Mucosa of rectum (tissue), 2 donors: ENCODE results near the gene ACSL4.

Source experiments
- H3K27ac ChIP-seq, 2 donors: one replicate each; pipeline ENCODE4 v1.7.0; 2013; ENCODE audit warnings: inconsistent platforms in 2 of 2, low read depth in 2 of 2, low read length in 2 of 2
- H3K27me3 ChIP-seq, 2 donors: one replicate each; pipeline ENCODE4 v1.7.0; 2013; ENCODE audit warnings: low read length in 2 of 2; ENCODE audit not compliant: control insufficient read depth in 2 of 2, insufficient read depth in 2 of 2
- H3K36me3 ChIP-seq, 2 donors: one replicate each; pipeline ENCODE4 v1.7.0; 2013; ENCODE audit warnings: low read length in 2 of 2; ENCODE audit not compliant: control insufficient read depth in 2 of 2, insufficient read depth in 2 of 2
- H3K4me1 ChIP-seq, 2 donors: one replicate each; pipeline ENCODE4 v1.7.0; 2013; ENCODE audit warnings: low read length in 2 of 2, mild to moderate bottlenecking in 1 of 2; ENCODE audit not compliant: control insufficient read depth in 2 of 2, insufficient read depth in 2 of 2
- H3K4me3 ChIP-seq, 2 donors: one replicate each; pipeline ENCODE4 v1.7.0; 2013; ENCODE audit warnings: low read length in 2 of 2
- H3K9ac ChIP-seq, 2 donors: one replicate each; pipeline ENCODE4 v1.7.0; 2013; ENCODE audit warnings: low read length in 2 of 2, low read depth in 1 of 2, mild to moderate bottlenecking in 1 of 2
- H3K9me3 ChIP-seq, 2 donors: one replicate each; pipeline ENCODE4 v1.7.0; 2013; ENCODE audit warnings: low read length in 2 of 2; ENCODE audit not compliant: control insufficient read depth in 2 of 2
- donor health status: healthy.
- donor health status: Normal muscosa, but diverticular disease.

Gene ACSL4

DNA sequence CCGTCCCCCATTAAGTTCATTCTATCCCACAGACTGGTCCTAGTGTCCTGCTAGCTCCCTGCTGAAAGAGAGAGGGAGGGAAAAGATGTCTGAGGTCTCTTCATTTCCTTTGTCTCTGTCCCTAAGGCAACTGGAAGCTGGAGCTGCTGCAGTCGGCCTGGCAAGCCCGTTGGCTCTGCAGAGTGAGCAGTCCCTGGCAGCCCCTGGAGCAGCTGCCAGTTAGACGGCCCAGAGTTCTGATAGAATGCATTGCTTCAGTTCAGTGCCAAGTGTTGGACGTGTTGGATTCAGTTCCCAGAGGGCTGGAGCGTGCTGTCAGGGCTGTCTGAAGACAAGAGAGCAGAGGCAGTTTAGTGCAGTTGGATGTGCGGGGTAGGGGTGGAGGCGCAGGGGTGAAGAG, 109.1 kb downstream of the ACSL4 start:
- Histone ChIP-seq H3K27ac (no peak overlapping the region), H3K36me3 (no peaks in the 10 kb centered on the region), H3K9ac (no peak overlapping the region), H3K9me3 (no peaks in the 10 kb centered on the region), H3K4me1 (no peaks in the 10 kb centered on the region), H3K4me3 (no peak overlapping the region), H3K27me3 (peaks cover 0 to 2% of the 10 kb centered on the region in 2 donors)

DNA sequence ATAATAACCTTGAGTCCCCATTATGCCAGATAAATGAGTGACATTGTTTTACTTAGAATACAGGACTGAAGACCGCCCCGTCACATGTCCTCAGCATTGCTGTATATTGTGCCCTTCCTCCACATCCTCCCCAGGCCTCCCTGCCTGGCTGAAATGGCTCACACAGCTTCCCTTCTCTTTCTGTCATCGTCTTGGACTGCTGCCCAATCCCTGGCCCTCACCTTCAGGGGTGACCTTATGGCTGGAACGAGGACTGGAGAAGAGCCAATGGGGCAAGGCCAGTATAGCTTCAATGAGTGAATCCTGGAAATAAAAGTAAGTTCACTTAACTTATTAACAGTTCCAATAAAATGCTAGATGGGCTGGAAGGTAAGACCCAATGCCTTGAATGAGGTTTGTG, 110.8 kb downstream of the ACSL4 start:
- Histone ChIP-seq H3K9ac (no peak overlapping the region), H3K4me3 (no peak overlapping the region), H3K4me1 (no peaks in the 10 kb centered on the region), H3K27ac (no peak overlapping the region), H3K27me3 (no peaks in the 10 kb centered on the region), H3K9me3 (no peaks in the 10 kb centered on the region), H3K36me3 (no peaks in the 10 kb centered on the region)

DNA sequence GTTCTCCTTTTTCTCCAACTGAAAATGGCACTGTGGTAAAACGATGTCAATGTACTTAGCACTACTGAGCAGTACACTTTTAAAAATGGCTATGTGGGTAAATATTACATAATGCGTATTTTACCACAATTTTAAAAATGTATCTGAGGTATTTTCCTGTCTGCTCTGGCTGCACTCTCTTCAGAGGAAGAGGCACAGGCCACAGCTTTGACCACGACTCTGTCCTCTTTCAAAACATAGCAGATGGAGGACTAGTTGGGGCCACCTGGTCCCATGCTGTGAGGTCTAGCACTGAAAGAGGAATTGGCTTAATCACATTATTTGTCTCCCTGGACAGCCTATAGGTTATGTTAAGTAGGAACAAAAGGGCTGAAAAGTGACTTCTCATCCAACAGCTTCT, 113.3 kb downstream of the ACSL4 start:
- Histone ChIP-seq H3K27ac (no peak overlapping the region), H3K9ac (no peak overlapping the region), H3K9me3 (no peaks in the 10 kb centered on the region), H3K4me3 (no peak overlapping the region), H3K36me3 (no peaks in the 10 kb centered on the region), H3K27me3 (no peaks in the 10 kb centered on the region), H3K4me1 (no peaks in the 10 kb centered on the region)

DNA sequence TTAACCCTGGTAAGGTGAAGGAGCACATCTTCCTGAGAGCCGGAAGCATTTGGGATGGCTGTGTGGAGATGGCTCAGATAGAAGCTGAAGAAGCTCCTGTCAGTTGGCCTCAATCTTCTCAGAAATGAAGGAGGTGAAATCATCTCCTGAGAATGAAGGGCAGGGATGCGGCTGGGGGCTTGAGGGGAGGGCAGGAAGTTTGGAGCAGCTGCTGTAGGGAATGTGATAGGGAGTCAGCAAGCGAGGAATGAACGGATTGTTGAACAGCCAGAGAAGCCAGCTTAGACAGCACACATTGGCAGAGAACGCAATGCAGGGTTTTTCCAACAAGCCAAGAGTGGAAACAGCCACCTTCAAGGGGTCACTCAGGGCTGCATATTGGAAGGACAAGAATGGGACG, 118.1 kb downstream of the ACSL4 start:
- Histone ChIP-seq H3K9me3 (no peaks in the 10 kb centered on the region), H3K27me3 (no peaks in the 10 kb centered on the region), H3K27ac (no peak overlapping the region), H3K9ac (no peak overlapping the region), H3K4me3 (no peak overlapping the region), H3K4me1 (no peaks in the 10 kb centered on the region), H3K36me3 (no peaks in the 10 kb centered on the region)

DNA sequence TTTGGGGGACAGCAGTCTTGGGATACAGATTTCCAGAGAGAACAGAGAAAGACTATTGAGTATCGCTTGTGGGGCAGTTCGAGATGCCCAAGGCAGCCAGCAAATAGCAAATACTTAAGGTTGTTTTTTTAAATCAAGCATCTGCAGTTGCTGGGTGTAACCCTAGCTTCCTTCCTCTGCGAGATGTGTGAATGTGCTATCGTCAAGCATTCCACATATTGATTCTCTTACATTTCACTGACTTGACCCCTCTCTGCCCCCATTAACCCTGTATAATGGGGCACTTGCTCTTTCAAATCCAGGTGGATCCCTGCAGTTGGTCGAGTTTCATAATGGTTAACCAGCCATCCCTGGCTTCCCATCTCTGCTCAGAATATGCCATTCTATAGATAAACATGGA, 131.6 kb downstream of the ACSL4 start:
- H3K4me1 ChIP-seq: no peaks in the 10 kb centered on the region
- H3K4me3 ChIP-seq: no peak overlapping the region
- no peaks in the 10 kb centered on the region for H3K9me3 ChIP-seq
- H3K27me3 ChIP-seq: peaks cover 2 to 3% of the 10 kb centered on the region in 2 donors
- H3K27ac ChIP-seq: no peak overlapping the region
- H3K9ac ChIP-seq: no peak overlapping the region
- H3K36me3 ChIP-seq: no peaks in the 10 kb centered on the region

DNA sequence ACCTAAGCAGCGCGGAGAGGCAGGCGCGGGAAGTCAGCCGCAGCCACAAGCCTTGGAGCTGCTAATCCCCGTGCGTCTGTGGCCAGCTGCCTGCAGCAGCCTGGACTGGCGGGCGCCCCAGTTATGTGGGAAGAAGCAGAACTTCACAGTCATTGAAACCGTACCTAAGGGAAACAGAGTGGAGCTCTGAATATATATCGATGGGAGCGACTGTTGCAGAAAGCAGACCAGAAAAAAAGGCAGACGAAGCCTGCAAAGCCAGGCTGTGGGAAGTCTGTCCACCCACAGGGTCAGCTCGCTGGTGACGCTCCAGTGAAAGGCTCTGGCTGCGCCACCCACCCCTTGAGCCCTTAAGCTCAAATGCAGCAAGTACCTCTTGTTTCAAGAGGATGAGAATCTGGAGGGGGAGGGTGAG, 132.8 kb downstream of the ACSL4 start:
- H3K27ac ChIP-seq: no peak overlapping the region
- H3K9me3 ChIP-seq: no peaks in the 10 kb centered on the region
- H3K36me3 ChIP-seq: no peaks in the 10 kb centered on the region
- peaks cover 2 to 3% of the 10 kb centered on the region in 2 donors for H3K27me3 ChIP-seq
- H3K4me1 ChIP-seq: no peaks in the 10 kb centered on the region
- no peak overlapping the region for H3K9ac ChIP-seq
- H3K4me3 ChIP-seq: no peak overlapping the region

DNA sequence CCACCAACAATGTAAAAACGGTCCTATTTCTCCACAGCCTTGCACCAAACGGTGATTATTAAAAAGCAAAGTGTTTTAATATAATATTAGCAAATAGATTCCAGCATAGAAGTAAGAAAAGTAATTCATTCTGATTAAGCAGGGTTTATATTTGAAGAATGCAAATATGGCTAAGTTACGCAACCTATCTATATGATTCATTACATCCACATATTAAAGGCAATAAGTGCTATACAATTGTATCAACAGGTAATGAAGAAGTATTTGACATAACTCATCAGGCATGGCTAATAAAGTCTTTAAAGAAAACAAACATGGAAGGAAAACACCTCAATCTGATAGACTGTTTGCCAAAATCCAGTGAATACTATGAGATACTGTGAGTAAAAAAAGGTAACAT, 137.0 kb downstream of the ACSL4 start:
- no peaks in the 10 kb centered on the region for H3K9me3 ChIP-seq
- H3K9ac ChIP-seq: no peak overlapping the region
- no peak overlapping the region for H3K27ac ChIP-seq
- H3K36me3 ChIP-seq: no peaks in the 10 kb centered on the region
- H3K4me1 ChIP-seq: no peaks in the 10 kb centered on the region
- no peaks in the 10 kb centered on the region for H3K27me3 ChIP-seq
- no peak overlapping the region for H3K4me3 ChIP-seq
